Globus pallidus (tissue), 1 donor: Measurements from ENCODE around the gene POLR3G.
A peak's percentile ranks its signal among the peaks of the same experiment; 100 is the strongest.

Experiments used
- DNase-seq: peaks from one replicate; pipeline ENCODE4 v3.0.0-alpha.2; 2015; ENCODE audit warnings: low spot score

The POLR3G gene

GRCh38 chr5:90551376-90551775 is 76.7 kb downstream of the POLR3G start:
- DNase-seq = no peak

GRCh38 chr5:90553711-90554110 is 79.0 kb downstream of the POLR3G start:
- no peak for DNase-seq

GRCh38 chr5:90554358-90555006 is 79.8 kb downstream of the POLR3G start:
- no peak for DNase-seq

DNA sequence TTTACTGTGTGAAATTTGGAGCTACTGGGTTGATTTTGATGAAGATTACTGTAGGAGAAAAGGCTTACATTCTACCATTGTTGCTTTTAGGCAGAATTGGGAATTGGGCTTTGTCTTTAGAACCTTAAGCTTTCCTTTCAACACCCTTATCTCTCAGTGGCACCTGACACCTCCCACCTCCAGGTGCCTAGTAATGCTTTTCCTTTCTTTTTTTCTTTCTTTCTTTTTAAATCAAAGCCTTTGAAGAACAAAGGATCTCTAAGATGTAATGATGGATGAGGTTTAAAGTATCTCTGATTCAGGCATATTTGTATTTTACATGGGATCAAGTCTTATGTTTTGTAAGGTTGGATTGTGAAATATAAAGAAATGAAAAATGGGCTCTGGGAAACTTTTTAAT is 81.0 kb downstream of the POLR3G start:
- DNase-seq = no peak

GRCh38 chr5:90557391-90557790 is 82.7 kb downstream of the POLR3G start:
- no peak for DNase-seq

GRCh38 chr5:90557871-90558270 is 83.2 kb downstream of the POLR3G start:
- no peak for DNase-seq

DNA sequence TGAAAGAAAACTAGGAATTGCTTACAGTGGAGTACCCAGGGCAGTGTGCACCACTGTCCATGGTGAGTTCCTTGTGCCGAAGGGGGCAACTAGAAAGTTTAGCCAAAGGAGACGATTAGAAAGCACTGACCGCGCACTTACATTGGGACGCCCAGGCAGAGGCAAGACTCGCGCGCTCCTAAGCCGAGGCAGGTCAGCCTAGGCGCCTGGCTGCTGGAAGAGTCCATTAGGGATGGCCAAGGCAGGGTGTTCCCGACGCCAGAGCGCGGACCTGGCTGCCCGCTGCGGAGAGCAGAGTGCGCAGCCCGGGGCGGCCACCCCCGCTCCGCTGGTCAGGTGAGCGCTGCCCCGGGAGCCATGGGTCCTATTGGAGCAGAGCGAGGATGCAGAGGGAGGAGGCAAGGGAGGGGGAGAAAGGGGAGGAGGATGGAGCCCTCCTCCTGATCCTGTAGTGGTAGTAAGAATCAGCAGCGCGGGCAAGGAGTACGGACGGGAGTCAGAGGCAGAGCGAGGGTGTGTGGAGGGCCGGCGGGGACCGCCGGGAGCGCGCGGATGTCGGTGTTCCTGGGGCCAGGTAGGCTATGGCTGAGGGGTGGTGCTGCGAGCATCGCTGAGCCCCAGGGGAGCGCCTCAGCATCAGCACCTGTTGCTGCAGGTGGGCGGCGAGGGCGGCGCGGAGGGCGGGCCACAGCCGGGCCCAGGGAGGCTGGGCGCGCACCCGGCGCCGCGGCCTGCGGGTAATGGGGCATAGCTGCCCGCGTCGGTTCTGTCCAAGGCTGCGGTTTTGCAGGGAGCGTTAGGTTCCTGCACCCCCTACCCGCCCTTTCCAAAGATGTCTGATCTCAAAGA is 83.9 kb downstream of the POLR3G start, which contains the start of gene ADGRV1:
TSS of gene ADGRV1 (plus strand) at position 454 of the 849 bp plus-strand sequence. CDS start at position 553, 99 bp downstream.
- peak; percentile 55 for DNase-seq

DNA sequence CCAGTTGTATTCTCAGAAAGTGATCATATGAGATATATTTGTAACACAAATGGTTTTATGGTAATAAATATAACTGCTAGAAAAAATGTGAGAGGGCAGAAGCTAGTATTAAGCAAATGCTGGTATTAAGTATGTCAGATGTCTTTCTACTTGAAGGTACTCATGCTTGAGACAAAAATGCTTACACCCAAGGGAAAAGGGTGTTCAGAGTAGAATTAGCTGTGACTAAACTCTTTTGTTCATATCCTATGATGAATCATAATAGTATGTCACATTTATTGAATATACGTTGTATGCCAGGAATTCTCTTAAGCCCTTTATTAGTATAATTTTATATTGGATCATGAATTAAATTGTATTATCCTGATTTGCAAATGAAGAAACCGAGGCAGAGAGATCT is 86.1 kb downstream of the POLR3G start:
- DNase-seq = no peak

GRCh38 chr5:90561766-90562165 is 87.1 kb downstream of the POLR3G start:
- DNase-seq = no peak

- DNase-seq = no peak
Observed at GRCh38 chr5:90562341-90562740, 87.7 kb downstream of the POLR3G start.

DNA sequence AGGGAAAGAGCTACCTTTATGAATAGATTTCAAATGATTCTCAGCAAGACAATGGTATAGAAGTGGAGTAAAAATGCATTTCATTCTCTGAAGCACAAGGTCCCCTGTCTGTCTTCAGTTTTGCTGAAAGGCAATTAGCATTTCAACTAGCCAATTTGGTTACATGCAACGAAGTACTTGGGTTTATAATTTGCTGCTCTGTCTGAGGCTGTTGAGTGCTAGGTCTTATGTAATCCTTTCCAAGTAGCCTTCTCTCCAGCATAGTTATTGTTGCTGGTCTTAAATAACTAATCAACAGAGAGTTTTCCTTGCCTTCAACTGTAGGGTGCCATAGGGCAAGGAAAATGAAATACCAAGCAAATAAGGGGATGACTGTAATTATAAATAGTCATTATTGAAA is 88.4 kb downstream of the POLR3G start:
- DNase-seq = no peak
